GM18907 (cell line): ENCODE measurements around the gene CECR2.
"Not testable (repeated sequence)": the region's sequence is repeated elsewhere in the genome, so short reads cannot be mapped to it uniquely, and the experiment has no call there.

Experiments used
- ATAC-seq: cut with Tn5 transposase; IDR thresholded peaks from one replicate; pipeline ENCODE4 v1.9.1; 2021; ENCODE audit warnings: mild to moderate bottlenecking, moderate library complexity; ENCODE audit not compliant: unreplicated experiment

Gene CECR2

GRCh38 chr22:17566016-17566687 lies 196.9 kb downstream of the CECR2 start:
- not testable (repeated sequence) for ATAC-seq

DNA sequence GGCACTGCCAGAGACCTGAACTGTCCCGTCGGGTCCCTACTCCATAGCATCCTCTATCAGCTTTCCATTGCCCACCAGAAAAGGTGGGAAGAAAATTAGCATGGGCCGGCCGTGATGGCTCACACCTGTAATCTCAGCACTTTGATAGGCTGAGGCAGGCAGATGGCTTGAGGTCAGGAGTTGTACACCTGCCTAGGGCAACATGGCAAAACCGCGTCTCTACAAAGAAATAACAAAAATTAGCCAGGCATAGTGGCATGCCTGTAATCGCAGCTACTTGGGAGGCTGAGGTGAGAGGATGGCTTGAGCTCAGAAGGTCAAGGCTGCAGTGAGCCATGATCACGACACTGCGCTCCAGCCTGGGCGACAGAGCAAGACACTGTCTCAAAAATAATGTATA lies 197.5 kb downstream of the CECR2 start:
- no peak for ATAC-seq

DNA sequence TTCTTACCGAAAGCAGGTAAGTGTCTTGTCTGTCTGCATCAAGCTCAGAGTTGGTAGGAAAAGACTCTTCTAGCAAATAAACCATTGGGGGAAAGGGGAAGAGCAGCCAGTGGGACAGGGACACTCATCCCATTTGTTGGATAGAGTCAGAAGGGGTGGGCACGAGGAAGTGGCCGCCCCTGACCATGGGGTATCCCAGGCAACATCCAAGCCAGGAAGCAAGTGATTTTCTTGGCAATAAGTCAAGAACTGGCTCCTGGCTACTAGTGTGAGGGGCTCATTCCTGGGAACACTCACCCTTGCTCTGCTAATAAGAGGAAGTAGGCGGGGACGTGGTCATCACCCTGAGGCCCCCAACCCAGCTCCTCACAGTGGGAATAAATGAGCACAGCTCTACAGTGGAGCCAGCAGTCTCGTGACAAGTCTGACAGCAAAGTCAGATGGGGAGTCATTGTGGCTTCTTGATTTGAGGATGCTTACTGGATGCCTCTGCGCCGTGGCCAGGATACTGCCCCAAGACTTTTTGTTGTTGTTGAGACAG lies 200.8 kb downstream of the CECR2 start:
- no peak for ATAC-seq

DNA sequence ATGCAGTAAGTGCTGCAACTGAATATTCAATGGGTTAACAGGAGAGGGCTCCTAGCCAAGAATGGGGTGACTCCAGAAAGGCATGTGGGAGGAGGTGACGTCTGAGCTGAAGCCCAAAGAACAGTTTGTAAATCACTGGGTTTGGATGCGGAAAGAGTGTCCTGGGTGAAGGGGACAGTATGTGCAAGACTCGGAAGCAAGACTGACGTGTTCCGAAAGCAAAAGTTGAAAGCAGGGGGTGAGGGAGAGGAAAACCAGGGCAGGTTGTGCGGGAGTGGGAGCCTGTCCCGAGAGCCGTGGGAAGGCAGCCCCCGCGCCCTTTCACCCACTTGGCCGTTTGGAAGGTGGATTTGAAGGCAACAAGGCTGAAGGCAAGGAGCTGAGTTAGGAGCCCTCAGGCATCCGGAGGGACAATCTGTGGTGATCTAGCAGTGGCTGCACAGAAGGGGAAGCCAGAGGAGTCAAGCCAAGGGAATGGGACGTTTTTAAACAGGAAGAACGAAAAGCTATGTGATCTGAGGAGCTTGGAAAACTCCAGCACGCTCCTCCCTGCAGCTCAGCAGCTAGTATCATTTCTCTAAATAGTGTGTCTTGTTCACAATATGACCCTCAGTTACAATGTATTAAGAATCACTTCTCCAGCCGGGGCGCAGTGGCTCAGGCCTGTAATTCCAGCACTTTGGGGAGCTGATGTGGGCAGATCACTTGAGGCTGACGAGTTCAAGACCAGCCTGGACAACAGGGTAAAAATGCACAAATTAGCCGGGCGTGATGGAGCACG lies 201.8 kb downstream of the CECR2 start:
- ATAC-seq: no peak

GRCh38 chr22:17575151-17575550 lies 205.9 kb downstream of the CECR2 start:
- no peak for ATAC-seq

DNA sequence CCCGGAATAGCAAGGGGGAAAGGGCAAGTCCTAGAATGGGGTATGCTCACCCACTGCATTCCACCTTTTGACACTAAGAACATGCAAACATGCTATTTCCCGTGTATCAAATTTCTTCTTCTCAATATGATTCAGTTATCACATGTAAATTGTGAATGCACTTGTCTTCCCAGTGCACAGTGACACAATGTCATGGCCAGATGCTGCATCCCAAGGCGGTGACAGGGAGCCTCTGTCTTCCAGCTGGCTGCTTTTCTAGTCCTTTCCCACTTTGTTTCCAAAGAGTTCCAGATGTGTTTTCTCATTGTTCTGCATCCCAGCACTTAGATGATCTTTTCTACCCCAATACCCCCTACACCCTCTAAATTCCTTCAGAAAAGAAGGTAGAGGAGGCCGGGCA lies 206.4 kb downstream of the CECR2 start:
- no peak for ATAC-seq

DNA sequence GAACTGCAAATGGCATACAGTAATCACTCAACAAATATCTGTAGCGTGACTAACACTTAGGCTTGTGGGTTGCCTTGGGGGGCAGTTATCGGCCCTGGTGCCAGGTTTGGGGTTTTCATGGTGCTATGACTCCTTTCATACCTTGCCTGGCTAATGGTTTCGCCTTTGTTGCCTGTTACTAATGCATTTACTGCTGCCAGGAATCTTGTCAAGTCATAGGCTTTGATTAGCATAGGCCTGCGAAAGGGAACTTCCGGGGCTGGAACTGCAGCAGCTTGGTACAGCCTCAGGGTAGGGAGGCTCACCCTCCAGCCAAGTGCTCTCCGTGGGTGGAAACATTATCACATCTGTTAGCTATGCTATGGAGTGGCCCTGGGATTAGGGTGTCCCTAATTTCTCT lies 207.2 kb downstream of the CECR2 start:
- no peak for ATAC-seq

DNA sequence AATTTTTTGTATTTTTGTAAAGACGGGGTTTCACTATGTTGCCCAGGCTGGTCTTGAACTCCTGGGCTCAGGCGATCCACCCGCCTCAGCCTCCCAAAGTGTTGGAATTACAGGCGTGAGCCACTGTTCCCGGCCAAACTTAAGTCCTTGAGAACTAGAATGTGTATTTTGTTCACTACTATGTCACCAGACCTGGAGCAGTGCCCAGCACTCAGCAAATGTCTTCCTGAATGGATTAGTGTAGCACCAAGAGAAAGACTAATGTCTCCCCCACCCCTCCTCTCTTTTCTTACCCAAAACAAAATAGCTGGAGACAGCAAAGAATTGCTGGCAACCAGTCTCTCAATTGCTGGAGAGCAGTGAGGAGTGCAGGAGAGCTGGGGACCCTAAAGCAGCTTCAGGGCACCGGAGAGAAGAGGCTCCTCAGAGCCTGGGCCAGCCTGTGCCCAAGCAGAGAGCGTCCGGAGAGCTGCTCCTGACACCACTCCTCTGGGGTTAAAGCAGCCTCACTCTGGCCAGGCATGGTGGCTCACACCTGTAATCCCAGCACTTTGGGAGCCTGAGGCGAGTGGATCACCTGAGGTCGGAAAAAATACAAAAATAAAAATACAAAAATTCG lies 209.0 kb downstream of the CECR2 start:
- ATAC-seq: no peak

- no peak for ATAC-seq
These were observed 210.3 kb downstream of the CECR2 start for GRCh38 chr22:17579535-17579981.

DNA sequence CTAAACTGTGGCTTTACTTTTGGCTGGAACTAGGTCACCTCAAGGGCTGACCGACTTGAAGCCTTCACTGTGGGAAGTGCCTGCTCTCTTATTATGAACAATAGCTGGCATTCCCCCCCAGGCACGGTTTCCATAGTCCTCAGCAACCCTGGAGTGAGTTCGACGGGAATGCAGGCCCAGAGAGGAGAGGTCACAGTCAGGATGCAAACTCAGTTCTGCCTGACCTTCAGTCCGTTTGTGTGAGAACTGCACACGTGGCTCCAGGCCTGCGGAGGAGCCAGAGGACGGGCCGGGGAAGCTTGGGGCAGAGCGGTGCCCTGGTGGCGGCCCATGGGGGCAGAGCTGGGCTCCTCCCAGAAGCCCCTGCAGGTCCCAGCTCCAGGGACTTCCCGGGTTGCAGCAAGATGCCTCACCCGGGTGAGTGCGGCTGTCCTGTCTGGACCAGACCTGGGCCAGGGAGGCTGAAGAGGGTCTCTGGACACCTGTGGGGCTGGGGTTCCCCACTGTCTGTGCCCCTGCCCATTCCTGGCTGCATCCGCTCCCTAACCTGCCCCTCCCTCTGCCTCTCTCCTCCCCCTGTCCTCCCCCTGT lies 211.3 kb downstream of the CECR2 start:
- no peak for ATAC-seq

DNA sequence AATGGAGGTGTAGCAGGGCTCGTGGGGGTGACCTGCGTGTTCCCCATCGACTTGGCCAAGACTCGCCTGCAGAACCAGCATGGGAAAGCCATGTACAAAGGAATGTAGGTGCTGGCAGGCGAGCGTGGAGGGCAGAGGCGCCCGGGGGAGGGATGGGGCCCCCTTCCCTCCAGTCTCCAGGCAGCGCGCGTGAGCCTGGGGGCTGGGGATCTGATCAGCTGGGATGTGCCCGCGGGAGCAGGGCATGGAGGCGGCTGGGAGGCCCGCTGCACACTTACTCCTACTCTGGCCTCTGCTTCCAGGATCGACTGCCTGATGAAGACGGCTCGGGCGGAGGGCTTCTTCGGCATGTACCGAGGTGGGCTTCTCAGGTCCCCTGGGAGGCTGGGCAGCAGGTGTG lies 211.8 kb downstream of the CECR2 start:
- no peak for ATAC-seq

DNA sequence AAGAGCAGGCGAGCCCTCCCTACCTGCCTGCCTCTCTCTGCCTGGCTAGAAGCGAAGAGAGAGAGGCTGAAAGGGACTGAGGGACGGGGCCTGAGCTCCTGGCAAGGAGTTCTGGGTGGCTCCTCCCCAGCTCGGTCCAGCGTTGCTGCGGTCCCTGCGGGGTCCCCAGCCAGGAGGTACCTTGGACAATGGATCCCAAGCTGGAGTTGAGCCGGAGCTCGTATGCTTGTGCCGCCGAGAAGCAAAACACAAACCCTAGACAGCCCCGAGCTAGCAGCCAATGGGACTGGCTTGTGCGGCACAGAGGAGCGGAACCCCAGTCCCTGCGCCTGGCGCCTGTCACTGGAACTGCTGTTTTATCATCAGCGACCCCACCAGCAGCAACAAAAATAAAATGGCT lies 212.4 kb downstream of the CECR2 start:
- no peak for ATAC-seq

DNA sequence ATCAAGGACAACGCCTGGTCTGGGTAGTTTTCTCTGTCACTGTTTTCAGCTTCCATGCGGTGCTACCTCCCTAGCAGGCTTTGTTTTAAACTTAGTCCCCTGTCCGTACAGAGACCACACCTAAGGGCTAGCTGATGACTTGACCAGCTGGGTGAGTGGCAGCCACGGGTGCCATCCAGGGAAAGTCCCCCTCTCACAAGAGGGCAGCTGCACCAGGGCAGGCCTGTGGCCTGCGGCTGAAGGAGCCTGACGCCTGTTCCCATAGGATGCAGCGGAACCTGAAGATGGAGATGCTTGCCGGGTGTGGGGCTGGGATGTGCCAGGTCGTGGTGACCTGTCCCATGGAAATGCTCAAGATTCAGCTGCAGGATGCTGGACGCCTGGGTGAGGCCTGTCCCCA lies 213.9 kb downstream of the CECR2 start:
- no peak for ATAC-seq

DNA sequence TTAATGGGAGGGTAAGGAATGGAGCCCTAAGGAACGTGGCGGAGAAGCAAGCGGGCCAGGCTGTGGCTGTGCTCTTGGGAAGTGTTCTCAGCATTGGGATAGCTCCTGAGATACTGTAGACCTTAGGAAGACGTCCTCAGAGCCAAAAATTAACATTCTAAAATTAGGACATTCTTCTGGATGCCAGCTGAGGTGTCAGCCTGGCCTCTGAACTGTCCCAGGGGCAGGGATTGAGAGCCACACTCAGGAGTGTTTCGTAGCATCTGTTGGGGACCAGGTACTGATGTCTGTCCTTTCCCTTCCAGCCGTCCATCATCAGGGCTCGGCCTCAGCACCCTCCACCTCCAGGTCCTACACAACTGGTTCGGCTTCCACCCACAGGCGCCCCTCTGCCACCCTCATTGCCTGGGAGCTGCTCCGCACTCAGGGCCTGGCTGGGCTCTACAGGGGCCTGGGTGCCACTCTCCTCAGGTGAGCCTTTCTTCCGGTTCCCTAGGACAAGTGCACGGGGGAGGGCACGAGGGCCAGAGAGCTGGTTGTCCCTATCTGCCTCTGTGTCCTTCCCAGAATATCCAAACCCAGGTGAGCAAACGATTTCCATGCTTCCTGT lies 217.7 kb downstream of the CECR2 start:
- no peak for ATAC-seq

DNA sequence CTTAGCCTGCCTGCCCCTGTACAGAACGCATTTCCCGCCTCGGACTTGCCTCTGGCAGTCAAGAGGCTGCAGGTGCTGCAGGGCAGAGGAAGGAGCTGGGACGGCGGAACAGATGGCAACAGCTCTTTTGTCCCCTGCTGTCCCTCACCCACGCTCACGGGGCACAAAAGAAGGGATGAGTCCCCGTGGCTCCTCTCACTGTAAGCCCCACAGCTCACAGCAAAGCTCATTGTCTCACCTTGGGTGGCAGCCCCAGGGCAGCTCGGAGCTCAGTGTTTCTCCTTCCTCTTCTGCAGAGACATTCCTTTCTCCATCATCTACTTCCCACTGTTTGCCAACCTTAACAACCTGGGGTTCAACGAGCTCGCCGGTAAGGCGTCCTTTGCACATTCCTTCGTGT lies 218.4 kb downstream of the CECR2 start:
- no peak for ATAC-seq

DNA sequence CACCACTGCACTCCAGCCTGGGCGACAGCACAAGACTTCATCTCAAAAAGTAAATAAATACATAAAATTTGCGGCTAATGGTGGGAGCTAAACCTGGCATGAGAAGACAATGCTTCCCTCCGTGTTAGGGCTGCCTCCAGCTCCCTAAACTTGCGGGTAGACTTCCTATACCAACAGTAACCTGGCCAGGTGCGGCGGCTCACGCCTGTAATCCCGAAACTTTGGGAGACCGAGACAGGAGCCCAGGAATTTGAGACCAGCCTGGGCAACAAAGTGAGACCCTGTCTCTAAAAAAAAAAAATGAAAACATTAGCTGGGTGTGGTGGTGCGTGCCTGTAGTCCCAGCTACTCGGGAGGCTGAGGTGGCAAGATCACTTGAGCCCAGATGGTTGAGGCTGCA lies 219.3 kb downstream of the CECR2 start:
- ATAC-seq: no peak

DNA sequence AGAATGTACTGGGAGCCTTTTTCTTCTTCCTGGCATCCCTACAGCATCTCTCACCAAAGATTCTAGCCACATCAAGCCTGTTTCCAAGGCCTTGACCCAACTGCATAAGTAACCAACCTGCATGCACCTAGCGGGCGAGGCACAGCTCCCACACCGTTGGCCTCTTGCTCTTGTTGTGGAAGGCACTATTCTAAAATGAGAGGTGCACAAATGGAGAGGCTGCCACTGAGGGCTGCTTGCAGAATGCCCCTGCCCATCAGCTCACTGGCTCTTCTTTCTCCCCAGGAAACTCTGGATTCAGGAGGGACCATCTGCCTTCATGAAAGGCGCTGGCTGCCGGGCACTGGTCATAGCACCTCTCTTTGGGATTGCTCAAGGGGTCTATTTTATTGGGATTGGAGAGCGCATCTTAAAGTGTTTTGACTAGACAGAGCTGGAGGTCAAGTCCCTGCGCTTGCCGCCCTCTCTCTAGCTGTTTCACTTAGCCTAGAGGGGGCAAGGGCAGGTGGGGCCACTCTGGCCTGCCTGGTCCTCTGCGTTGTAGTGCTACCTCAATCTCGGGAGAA lies 220.6 kb downstream of the CECR2 start:
- ATAC-seq: no peak

DNA sequence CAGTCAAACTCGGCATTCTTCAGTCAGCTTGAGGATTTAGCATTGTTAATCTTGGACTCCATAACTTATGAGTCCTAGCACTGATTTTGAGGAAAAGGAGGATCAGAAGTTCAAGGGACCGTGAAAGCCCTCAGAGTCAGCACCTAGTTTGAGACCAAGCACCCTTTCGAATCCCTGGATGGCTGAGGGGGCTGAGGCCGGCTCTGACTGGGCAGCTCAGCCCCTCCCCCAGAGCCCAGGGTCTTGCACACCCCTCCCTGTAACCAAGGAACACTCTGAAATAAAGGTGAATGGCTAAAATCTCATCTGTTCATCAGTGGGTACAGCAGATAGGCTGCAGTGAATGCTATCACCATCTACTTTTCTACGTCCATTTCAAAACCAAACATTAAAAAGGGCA lies 221.3 kb downstream of the CECR2 start:
- ATAC-seq: no peak

DNA sequence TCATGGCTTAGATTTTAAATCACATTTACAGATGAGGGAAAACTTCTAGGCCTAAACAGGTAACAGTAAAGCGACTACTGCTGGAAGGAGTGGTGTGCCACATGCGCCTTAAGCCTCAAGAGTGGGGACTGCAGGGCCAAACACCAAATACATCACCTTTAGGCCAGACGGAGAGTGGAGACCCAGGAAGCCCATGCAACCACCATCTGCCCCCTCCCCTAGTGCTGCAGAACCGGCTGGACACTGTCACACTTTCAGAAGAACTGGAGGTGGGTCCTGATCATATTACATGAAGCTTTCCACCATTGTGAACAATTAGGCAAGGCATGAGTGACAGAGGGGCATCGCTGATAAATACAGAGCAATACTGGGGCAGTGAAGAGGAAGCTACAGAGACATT lies 222.9 kb downstream of the CECR2 start:
- ATAC-seq: no peak

GRCh38 chr22:17596226-17596625 lies 227.0 kb downstream of the CECR2 start:
- no peak for ATAC-seq

GRCh38 chr22:17597217-17597616 lies 228.0 kb downstream of the CECR2 start:
- no peak for ATAC-seq
